Testis (tissue), 2 donors: ENCODE results near the gene IRF1.

ENCODE experiments used
- CTCF ChIP-seq, 3 experiments: fragments of 450-650 bp in 2 of 3; fragments of 200-600 bp in 1 of 3; sonication (generic) in 1 of 3; IDR thresholded peaks; one replicate each; pipeline ENCODE4 v1.5.1; 2016 to 2019; ENCODE audit warnings: antibody characterized with exemption in 3 of 3, mild to moderate bottlenecking in 2 of 3, moderate library complexity in 1 of 3
- POLR2A ChIP-seq: fragments of 450-650 bp; IDR thresholded peaks from one replicate; pipeline ENCODE4 v1.6.1; 2017; ENCODE audit warnings: antibody characterized with exemption, mild to moderate bottlenecking, moderate library complexity

- no peak for TF ChIP-seq CTCF (IDR thresholded peaks at IDR 0.05)
- TF ChIP-seq POLR2A: no peak
These were observed 20.6 kb downstream of the IRF1 start for GRCh38 chr5:132470010-132470392.
